ENCODE data around the gene RAB31.

- no peak for TF ChIP-seq CTCF (IDR thresholded peaks at IDR 0.05)
- TF ChIP-seq POLR2A (IDR thresholded peaks at IDR 0.05): no peak
Measured at GRCh38 chr18:9706081-9706935, 1.8 kb upstream of the RAB31 start.

All from lower leg skin (tissue), 3 donors.